ENCODE results near the gene CDH13.

- TF ChIP-seq, protein P1, sequence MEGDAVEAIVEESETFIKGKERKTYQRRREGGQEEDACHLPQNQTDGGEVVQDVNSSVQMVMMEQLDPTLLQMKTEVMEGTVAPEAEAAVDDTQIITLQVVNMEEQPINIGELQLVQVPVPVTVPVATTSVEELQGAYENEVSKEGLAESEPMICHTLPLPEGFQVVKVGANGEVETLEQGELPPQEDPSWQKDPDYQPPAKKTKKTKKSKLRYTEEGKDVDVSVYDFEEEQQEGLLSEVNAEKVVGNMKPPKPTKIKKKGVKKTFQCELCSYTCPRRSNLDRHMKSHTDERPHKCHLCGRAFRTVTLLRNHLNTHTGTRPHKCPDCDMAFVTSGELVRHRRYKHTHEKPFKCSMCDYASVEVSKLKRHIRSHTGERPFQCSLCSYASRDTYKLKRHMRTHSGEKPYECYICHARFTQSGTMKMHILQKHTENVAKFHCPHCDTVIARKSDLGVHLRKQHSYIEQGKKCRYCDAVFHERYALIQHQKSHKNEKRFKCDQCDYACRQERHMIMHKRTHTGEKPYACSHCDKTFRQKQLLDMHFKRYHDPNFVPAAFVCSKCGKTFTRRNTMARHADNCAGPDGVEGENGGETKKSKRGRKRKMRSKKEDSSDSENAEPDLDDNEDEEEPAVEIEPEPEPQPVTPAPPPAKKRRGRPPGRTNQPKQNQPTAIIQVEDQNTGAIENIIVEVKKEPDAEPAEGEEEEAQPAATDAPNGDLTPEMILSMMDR (IDR thresholded peaks at IDR 0.05), result no peak
- TF ChIP-seq POLR2A (IDR thresholded peaks at IDR 0.05), result no peak
These were observed 367.2 kb downstream of the CDH13 start for GRCh38 chr16:82993926-82994325.
